ENCODE measurements around the gene CPT1C. TPM values are rescaled to one million over a fixed set of nuclear protein-coding genes. Genes with fewer than 3 reads are reported as not detected.
A peak's percentile ranks its signal among the peaks of the same experiment; 100 is the strongest.

The CPT1C gene
- total RNA-seq, 1 donor from 2014 or later = 33.6 TPM

GRCh38 chr19:49676136-49676783 is 14.7 kb upstream of the CPT1C start:
- peaks cover 41% of the 10 kb centered on the region for H3K79me2 ChIP-seq (ENCODE audit: insufficient read depth, low read length)
- peak overlapping the region; percentile 85 for H3K4me2 ChIP-seq (ENCODE audit: low read length)
- peak overlapping the region; percentile 53 for H3K4me3 ChIP-seq (ENCODE audit: insufficient read depth, low read depth, low read length)
- H4K20me1 ChIP-seq (ENCODE audit: insufficient read depth, low read length) = peaks cover 36% of the 10 kb centered on the region
- Mint-ChIP-seq H3K27ac (ENCODE audit: unreplicated experiment) (peak overlapping the region; percentile 100), H3K4me1 (ENCODE audit: low read depth, unreplicated experiment) (peaks cover 6% of the 10 kb centered on the region), H3K9me3 (ENCODE audit: unreplicated experiment) (no peaks in the 10 kb centered on the region), H3K36me3 (ENCODE audit: low read depth, unreplicated experiment) (peaks cover 6% of the 10 kb centered on the region), H3K27me3 (ENCODE audit: low read depth, unreplicated experiment) (no peaks in the 10 kb centered on the region), H3K4me3 (ENCODE audit: unreplicated experiment) (peak overlapping the region; percentile 93)
- H3K36me3 ChIP-seq (ENCODE audit: insufficient read depth, low read length) = no peaks in the 10 kb centered on the region
- no peaks in the 10 kb centered on the region for H3K9me3 ChIP-seq (ENCODE audit: insufficient read depth, low read depth, low read length)
- H2AFZ ChIP-seq (ENCODE audit: low read depth, low read length) = peak overlapping the region; percentile 92
- H3K9ac ChIP-seq (ENCODE audit: low read length) = peak overlapping the region; percentile 90
- DNase-seq (ENCODE audit: low read depth) (peak; percentile 90), FAIRE-seq (peak; percentile 93)
- TF ChIP-seq CTCF (IDR thresholded peaks at IDR 0.05; ENCODE audit: insufficient read depth, low read depth, low read length) (no peak), EZH2 (IDR thresholded peaks at IDR 0.05; ENCODE audit: insufficient read depth, low read length) (no peak)
- H3K27me3 ChIP-seq (ENCODE audit: insufficient read depth, low read length) = no peaks in the 10 kb centered on the region
- peaks cover 23% of the 10 kb centered on the region for H3K4me1 ChIP-seq (ENCODE audit: insufficient read depth, low read length)
- H3K27ac ChIP-seq (ENCODE audit: low read depth, low read length) = peak overlapping the region; percentile 98

- DNase-seq (ENCODE audit: low read depth) = peak; percentile 99
- H3K36me3 ChIP-seq (ENCODE audit: insufficient read depth, low read length) = no peaks in the 10 kb centered on the region
- TF ChIP-seq EZH2 (IDR thresholded peaks at IDR 0.05; ENCODE audit: insufficient read depth, low read length) (no peak), CTCF (IDR thresholded peaks at IDR 0.05; ENCODE audit: insufficient read depth, low read depth, low read length) (no peak)
- peak overlapping the region; percentile 98 for H3K27ac ChIP-seq (ENCODE audit: low read depth, low read length)
- peaks cover 40% of the 10 kb centered on the region for H4K20me1 ChIP-seq (ENCODE audit: insufficient read depth, low read length)
- Mint-ChIP-seq H3K27me3 (ENCODE audit: low read depth, unreplicated experiment) (no peaks in the 10 kb centered on the region), H3K4me3 (ENCODE audit: unreplicated experiment) (peak overlapping the region; percentile 93), H3K4me1 (ENCODE audit: low read depth, unreplicated experiment) (peaks cover 6% of the 10 kb centered on the region), H3K27ac (ENCODE audit: unreplicated experiment) (peak overlapping the region; percentile 100), H3K36me3 (ENCODE audit: low read depth, unreplicated experiment) (peaks cover 6% of the 10 kb centered on the region), H3K9me3 (ENCODE audit: unreplicated experiment) (no peaks in the 10 kb centered on the region)
- peaks cover 45% of the 10 kb centered on the region for H3K79me2 ChIP-seq (ENCODE audit: insufficient read depth, low read length)
- no peak for FAIRE-seq
- no peaks in the 10 kb centered on the region for H3K27me3 ChIP-seq (ENCODE audit: insufficient read depth, low read length)
- H3K4me2 ChIP-seq (ENCODE audit: low read length) = peak overlapping the region; percentile 93
- peaks cover 23% of the 10 kb centered on the region for H3K4me1 ChIP-seq (ENCODE audit: insufficient read depth, low read length)
- no peak overlapping the region for H2AFZ ChIP-seq (ENCODE audit: low read depth, low read length)
- peak overlapping the region; percentile 88 for H3K4me3 ChIP-seq (ENCODE audit: insufficient read depth, low read depth, low read length)
- H3K9ac ChIP-seq (ENCODE audit: low read length) = peak overlapping the region; percentile 93
- H3K9me3 ChIP-seq (ENCODE audit: insufficient read depth, low read depth, low read length) = no peaks in the 10 kb centered on the region
Measured at GRCh38 chr19:49676784-49677230, 14.1 kb upstream of the CPT1C start.

All from astrocyte (in vitro differentiated cells and primary cell).